ENCODE measurements around the gene POLR3GL.
"Not testable (repeated sequence)": the region's sequence is repeated elsewhere in the genome, so short reads cannot be mapped to it uniquely, and the experiment has no call there.

Gene POLR3GL

GRCh38 chr1:146025787-146026495 is 61.5 kb downstream of the POLR3GL start:
- H3K4me1 ChIP-seq (ENCODE audit: control insufficient read depth, insufficient read depth, low read length); H3K4me3 ChIP-seq (ENCODE audit: low read depth, low read length); H3K36me3 ChIP-seq (ENCODE audit: control insufficient read depth, insufficient read depth, low read length); H3K27ac ChIP-seq (ENCODE audit: low read depth, low read length); H3K9ac ChIP-seq (ENCODE audit: low read depth, low read length); H3K9me3 ChIP-seq (ENCODE audit: control insufficient read depth, insufficient read depth, low read length): not testable (repeated sequence)
- peaks cover 11% of the 10 kb centered on the region; the same call in 1 of the 2 replicates for H3K27me3 ChIP-seq (ENCODE audit: control insufficient read depth, insufficient read depth, low read length)

- not testable (repeated sequence) for H3K9me3 ChIP-seq (ENCODE audit: control insufficient read depth, insufficient read depth, low read length); H3K4me1 ChIP-seq (ENCODE audit: control insufficient read depth, insufficient read depth, low read length)
Observed at GRCh38 chr1:146026650-146027049, 62.2 kb downstream of the POLR3GL start.

More at GRCh38 chr1:146026650-146027049, 62.2 kb downstream of the POLR3GL start:
- not testable (repeated sequence) for H3K27me3 ChIP-seq (ENCODE audit: control insufficient read depth, insufficient read depth, low read length); H3K27ac ChIP-seq (ENCODE audit: low read depth, low read length); H3K4me3 ChIP-seq (ENCODE audit: low read depth, low read length); H3K36me3 ChIP-seq (ENCODE audit: control insufficient read depth, insufficient read depth, low read length); H3K9ac ChIP-seq (ENCODE audit: low read depth, low read length)
